ENCODE results near the gene ACP7.
"Not testable (repeated sequence)": the region's sequence is repeated elsewhere in the genome, so short reads cannot be mapped to it uniquely, and the experiment has no call there.

The ACP7 gene

GRCh38 chr19:39078436-39079200 is 5.5 kb upstream of the ACP7 start:
- DNase-seq: no peak

GRCh38 chr19:39080431-39080830 is 3.7 kb upstream of the ACP7 start:
- DNase-seq: no peak

DNA sequence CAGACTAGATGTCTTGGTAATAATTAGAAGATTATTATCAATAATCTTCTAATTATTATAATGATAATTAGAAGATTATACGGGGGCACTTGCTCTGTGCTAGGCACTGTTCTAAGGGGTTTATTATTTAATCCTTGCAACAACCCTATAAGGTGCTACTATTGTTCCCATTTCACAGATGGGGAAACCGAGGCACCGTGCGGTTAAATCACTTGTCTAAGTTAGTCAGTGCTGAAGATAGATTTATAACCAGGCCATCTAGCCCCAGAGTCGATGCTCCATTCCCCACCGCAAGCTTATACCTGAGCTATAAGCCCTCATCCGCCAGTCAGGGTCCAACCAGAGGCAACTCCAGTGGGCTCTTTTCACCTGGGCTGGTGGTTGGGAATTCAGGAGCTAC is 2.0 kb upstream of the ACP7 start:
- no peak for DNase-seq

GRCh38 chr19:39082745-39083598 is 1.2 kb upstream of the ACP7 start:
- DNase-seq: no peak

- no peak for DNase-seq
Observed at GRCh38 chr19:39083599-39083982, 577 bp upstream of the ACP7 start.

GRCh38 chr19:39084732-39085080 is 538 bp downstream of the ACP7 start:
- DNase-seq: no peak

DNA sequence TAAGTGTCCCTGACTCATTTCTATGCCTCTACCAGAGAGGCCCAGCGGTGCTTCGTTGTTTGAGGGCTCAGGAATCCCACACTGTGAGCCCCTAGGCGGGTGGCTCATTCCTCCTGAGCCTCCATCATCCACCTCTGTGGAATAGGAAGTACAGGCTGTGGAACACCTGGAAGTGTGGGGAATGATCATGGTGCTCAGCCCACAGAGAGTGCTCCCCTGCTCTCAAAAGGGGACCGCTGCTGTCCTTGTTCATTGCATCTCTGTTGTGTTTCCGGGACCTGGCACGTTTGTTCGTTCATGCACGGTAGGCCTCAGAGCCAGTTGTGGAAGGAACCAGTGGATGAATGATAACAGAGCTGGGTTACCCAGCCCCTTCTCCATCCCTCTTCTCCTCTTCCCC is 1.2 kb downstream of the ACP7 start:
- no peak for DNase-seq

- no peak for DNase-seq
Observed at GRCh38 chr19:39086386-39086785, 2.2 kb downstream of the ACP7 start.

DNA sequence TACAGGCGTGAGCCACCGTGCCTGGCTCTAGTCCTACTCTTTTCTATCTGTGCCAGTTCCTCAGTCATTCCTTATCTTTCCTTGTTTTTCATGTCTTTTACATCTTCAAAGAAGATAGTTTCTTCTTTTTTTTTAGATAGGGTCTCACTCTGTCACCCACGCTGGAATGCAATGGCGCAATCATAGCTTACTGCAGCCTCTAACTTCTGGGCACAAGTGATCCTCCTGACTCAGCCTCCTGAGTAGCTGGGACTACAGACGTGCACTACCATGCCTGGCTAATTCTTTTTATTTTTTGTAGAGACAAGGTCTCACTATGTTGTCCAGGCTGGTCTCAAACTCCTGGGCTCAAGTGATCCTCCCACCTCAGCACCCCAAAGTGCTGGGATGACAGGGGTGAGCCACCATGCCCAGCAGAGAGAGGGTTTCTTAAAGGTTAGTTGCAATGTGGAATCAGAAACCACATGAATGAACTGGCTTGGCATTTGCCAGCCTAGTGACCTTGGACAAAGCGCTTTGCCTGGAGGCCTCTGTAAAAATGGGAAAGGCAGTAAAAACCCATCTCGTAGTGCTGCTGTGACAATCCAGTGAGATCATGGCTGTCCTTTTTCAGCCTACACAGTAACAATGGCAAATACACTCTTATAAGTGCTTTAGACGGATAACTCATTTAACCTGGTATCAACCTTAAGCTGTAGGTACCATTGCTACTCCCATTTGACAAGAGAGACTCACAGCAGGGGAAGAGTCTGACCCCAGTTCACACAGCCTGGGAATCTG is 3.9 kb downstream of the ACP7 start:
- DNase-seq: no peak

DNA sequence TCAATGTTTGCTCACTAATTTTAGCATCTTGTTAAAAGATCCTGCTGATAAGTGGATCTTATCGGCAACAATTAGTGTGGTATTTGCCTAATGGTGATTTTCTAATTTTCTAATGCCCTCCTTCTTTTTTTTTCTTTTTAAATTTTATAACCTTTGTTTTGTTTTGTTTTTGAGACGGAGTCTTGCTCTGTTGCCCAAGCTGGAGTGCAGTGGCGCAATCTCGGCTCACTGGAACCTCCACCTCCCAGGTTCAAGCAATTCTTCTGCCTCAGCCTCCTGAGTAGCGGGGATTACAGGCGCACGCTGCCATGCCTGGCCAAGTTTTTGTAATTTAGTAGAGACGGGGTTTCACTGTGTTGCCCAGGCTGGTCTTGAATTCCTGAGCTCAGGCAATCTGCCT is 5.8 kb downstream of the ACP7 start:
- DNase-seq: not testable (repeated sequence)

DNA sequence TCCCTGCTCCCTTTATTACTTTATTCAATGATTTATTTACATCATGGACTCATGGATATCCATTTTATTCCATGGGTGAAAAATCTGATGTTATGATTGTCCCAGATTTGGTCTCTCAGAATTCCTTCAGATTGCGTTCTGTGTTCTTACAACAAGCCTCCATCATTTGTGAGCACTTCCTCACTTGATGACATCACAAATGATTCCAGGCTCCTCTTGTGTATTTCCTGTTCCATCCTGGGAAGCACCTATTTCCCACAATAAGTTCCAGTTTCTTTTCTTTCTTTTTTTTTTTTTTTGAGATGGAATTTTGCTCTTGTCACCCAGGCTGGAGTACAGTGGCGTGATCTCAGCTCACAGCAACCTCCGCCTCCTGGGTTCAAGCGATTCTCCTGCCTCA is 6.7 kb downstream of the ACP7 start:
- DNase-seq: no peak

DNA sequence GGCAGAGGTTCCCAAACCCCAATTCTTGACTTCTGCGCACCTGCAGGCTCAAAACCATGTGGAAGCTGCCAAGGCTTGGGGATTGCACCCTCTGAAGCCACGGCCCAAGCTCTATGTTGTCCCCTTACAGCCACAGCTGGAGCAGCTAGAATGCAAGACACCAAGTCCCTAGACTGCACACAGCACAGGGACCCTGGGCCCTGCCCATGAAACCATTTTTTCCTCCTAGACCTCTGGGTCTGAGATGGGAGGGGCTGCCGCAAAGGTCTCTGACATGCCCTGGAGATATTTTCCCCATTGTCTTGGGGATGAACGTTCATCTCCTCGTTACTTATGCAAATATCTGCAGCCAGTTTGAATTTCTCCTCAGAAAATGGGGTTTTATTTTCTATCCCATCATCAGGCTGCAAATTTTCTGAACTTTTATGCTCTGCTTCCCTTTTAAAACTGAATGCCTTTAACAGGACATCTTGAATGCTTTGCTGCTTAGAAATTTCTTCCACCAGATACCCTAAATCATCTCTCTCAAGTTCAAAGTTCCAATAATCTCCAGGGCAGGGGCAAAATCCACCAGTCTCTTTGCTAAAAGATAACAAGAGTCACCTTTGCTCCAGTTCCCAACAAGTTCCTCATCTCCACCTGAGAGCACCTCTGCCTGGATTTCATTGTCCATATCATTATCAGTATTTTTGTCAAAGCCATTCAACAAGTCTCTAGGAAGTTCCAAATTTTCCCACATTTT is 11.8 kb downstream of the ACP7 start:
- not testable (repeated sequence) for DNase-seq

DNA sequence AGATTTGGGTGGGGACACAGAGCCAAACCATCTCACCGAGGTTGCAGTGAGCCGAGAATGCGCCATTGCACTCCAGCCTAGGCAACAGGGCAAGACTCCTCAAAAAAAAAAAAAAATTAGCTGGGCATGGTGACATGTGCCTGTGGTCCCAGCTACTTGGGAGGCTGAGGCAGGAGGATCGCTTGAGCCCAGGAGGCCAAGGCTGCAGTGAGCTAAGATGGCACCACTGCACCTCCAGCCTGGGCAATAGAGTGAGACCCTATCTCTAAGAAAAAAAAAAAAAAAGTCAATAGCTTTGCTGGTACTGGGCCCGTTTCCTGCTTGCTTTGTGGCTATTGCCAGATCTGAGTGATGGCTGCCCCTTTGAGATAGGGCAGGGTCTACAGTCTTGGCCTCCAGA is 13.1 kb downstream of the ACP7 start:
- DNase-seq: no peak

DNA sequence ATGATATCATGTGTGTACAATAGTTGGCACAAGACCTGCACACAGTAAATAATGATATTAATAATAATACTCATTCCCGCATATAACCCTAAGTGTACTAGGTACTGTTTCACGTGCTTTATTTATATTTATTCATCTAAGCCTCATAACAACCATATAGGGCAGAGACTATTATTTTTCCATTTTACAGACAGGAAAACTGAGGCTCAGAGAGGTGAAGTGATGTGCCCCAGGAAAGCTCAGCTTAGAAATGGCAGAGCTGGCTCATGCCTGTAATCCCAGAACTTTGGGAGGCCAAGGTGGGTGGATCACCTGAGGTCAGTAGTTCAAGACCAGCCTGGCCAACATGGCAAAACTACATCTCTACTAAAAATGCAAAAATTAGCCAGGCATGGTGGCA is 13.6 kb downstream of the ACP7 start:
- DNase-seq: no peak

DNA sequence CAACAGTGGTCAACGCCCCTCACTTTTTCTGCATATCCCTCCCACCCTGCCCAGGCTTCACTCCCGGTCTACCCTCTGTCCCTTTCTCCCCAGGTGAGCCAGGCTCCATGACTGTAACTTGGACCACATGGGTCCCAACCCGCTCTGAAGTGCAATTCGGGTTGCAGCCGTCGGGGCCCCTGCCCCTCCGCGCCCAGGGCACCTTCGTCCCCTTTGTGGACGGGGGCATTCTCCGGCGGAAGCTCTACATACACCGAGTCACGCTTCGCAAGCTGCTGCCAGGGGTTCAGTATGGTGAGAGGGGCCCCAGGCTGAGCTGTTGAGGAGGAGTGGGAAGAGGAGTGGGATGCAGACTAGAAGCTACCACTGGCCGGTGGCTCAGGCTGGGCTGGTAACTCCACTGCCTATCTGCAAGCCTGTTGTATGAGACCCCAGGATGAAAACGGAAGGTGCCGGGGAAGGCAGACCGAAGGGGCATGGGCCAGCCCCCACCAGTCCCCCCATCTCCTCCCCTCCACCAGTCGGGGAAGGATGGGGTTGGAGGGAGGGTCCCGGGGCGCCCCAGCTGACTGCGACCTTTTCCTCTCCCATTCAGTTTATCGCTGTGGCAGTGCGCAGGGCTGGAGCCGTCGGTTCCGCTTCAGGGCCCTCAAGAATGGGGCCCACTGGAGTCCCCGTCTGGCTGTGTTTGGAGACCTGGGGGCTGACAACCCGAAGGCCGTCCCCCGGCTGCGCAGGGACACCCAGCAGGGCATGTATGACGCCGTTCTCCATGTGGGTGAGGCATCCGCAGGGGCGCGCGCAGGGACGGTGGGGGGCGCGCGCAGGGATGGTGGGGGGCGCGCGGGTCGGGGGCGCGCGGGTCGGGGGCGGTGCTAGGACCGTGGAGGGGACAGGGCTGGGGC is 14.4 kb downstream of the ACP7 start:
- no peak for DNase-seq

DNA sequence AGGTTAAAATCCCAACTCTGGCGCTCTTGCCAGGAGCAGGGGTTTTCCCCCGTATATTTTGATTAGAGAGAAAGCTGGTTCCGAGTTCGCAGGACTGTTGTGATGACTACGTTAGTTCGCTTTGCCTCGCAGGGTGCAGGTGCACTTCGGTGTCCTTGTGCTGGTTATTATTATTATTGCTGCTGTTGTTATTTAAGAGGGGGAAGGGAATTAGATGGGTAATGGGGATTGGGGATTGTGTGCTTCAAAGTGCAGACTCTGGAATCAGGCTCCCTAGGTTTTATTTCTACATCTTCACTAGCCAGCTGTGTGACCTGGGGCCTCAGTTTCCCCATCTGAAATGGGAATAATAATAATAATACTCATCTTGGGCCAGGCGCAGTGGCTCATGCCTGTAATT is 15.2 kb downstream of the ACP7 start:
- no peak for DNase-seq

DNA sequence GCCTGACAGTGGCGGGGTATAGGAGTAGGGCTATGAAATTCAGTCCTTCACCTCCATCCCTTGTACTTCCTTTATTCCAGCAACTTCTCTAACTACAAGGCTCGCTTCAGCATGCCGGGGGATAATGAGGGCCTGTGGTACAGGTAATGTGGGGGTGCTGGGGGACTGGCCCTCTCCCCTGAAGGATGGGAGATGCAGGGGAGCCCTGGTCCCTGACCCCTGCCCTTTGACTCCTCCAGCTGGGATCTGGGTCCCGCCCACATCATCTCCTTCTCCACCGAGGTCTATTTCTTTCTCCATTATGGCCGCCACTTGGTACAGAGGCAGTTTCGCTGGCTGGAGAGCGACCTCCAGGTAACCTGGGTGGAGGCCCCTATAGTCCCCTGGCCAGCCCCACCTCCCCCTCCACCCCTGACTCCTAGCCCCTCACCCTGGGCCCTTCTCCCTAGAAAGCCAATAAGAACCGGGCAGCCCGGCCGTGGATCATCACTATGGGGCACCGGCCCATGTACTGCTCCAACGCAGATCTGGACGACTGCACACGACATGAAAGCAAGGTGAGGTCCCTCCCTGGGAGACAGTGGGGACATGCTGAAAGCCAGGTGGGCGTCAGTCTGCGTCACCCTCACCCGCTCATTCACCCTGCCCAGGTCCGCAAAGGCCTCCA is 16.5 kb downstream of the ACP7 start:
- DNase-seq: no peak

DNA sequence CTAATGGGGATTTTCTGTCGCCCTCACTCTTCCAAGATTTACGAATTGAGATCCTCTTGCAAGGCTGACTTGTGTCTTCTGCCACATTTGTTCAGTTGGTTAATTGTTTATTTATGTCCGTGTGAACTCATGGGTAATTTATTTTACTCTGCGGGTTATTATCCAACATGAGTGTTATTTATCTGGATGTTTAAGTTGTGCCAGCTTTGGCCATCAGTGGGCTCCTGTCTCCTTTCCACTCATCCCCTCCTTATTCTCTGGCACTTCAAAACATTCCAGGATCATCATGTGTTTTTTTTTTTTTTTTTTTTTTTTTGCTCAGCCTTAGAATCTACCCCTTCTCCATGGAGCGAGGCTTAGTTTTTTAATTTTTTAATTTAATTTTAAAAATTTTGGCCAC is 19.0 kb downstream of the ACP7 start:
- no peak for DNase-seq

DNA sequence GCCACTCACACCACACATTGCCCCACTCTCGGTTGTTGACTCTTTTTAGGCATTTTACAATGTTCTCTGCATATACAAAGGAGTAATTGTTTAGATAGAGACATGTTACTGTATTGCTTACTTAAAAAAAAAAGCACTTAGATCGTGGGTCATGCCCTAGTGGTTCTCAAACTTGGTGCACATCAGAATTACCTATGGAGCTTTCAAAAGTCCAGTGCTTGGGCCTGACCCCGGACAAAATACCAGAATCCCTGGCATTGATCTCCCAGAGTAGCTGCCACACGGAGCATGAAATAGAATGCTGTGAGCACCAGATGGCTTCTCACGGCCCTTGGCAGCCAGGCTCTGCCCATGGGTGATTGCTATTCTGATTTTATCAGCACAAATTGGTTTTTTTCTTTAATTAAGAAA is 20.0 kb downstream of the ACP7 start:
- no peak for DNase-seq

DNA sequence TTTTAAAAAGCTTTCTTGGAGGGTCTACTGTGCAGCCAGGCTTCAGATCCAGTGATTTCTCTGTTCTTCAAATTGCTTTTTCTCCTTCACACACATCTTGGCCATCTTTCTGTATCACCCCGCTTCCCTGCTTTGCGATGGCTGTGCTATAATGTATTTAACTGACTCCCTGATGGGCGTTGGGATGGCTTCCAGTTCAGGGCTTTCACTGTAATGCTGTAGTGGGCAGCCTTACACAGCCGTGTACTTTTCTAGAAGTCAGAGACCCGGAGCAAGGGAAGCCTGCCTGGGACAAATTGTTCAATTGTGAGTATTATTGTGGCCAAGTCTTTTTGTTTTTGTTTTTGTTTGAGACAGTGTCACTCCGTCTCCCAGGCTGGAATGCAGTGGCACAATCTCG is 22.0 kb downstream of the ACP7 start:
- no peak for DNase-seq

DNA sequence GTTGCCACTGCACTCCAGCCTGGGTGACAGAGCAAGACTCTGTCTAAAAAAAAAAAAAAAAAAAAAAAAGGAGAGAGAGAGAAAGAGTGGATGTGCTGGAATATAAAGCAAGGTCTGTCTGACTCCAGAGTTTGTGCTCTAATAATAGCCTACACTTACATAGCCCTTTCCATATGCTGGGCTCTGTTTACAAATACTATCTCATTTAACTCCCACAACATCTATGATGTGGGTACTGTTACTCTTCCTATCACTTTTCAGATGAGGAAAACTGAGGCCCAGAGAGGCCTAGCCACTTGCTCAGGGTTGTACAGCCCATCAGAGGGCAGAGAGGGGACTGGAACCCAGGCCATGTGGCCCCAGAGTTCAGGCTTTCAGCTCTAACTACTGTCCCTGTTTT is 25.5 kb downstream of the ACP7 start:
- DNase-seq: no peak
